Caco-2 (cell line): Measurements from ENCODE around the gene TMSB10. TPM values are rescaled to one million over a fixed set of nuclear protein-coding genes. Genes with fewer than 3 reads are reported as not detected.

ENCODE experiments used
- BruUV-seq: library from RNA; stranded (reverse); fragments of 400-500 nt; replicated peaks from 2 replicates; lab custom pipeline; 2021; lab: Mats Ljungman, UMichigan
- CTCF ChIA-PET: fragments of 300-600 bp; sonication (Branson Sonifier 250); formaldehyde crosslinking; loops from one replicate; lab custom pipeline; 2022; ENCODE audit warnings: antibody characterized with exemption; lab: Charles Lee
- POLR2A ChIA-PET: fragments of 300-600 bp; sonication (Branson Sonifier 250); formaldehyde crosslinking; loops from one replicate; lab custom pipeline; 2022; ENCODE audit warnings: antibody characterized with exemption; lab: Charles Lee
- DNase-seq, 2 experiments: peaks; one replicate each; pipeline versions ENCODE4 v3.0.0 to v3.0.0-alpha.2; 2020 to 2022
- H3K27me3 ChIP-seq: replicated peaks from 2 replicates; pipeline ENCODE4 v1.6.0; 2011; ENCODE audit warnings: low read length; ENCODE audit not compliant: control insufficient read depth, insufficient read depth
- H3K36me3 ChIP-seq: 2 replicates; pipeline ENCODE4 v1.5.1; 2011; ENCODE audit warnings: low read length; ENCODE audit not compliant: control insufficient read depth, insufficient read depth
- H3K4me1 ChIP-seq: fragments of 250-450 bp; sonication (Bioruptor Pico); 2 replicates; pipeline ENCODE4 v1.5.1; 2020; ENCODE audit warnings: mild to moderate bottlenecking
- H3K4me3 ChIP-seq: 2 replicates; pipeline ENCODE4 v1.5.1; 2011; ENCODE audit warnings: low read depth, mild to moderate bottlenecking, control low read depth, low read length
- H3K9me3 ChIP-seq: fragments of 250-450 bp; sonication (Bioruptor Pico); 2 replicates; pipeline ENCODE4 v1.5.1; 2020; ENCODE audit warnings: mild to moderate bottlenecking, moderate library complexity
- H3K27ac Mint-ChIP-seq: one replicate; pipeline ENCODE4 v1.8.0; 2022; ENCODE audit warnings: mixed read lengths; ENCODE audit not compliant: unreplicated experiment
- H3K27me3 Mint-ChIP-seq: one replicate; pipeline ENCODE4 v1.8.0; 2022; ENCODE audit warnings: mixed read lengths; ENCODE audit not compliant: insufficient read depth, unreplicated experiment
- H3K36me3 Mint-ChIP-seq: one replicate; pipeline ENCODE4 v1.8.0; 2022; ENCODE audit warnings: mild to moderate bottlenecking, mixed read lengths; ENCODE audit not compliant: insufficient read depth, unreplicated experiment
- H3K4me1 Mint-ChIP-seq: one replicate; pipeline ENCODE4 v1.8.0; 2022; ENCODE audit warnings: low read depth, mixed read lengths; ENCODE audit not compliant: unreplicated experiment
- H3K4me3 Mint-ChIP-seq: one replicate; pipeline ENCODE4 v1.8.0; 2022; ENCODE audit warnings: mild to moderate bottlenecking, moderate library complexity, mixed read lengths; ENCODE audit not compliant: unreplicated experiment
- H3K9me3 Mint-ChIP-seq: one replicate; pipeline ENCODE4 v1.8.0; 2022; ENCODE audit warnings: mixed read lengths; ENCODE audit not compliant: unreplicated experiment
- intact Hi-C: fragments of 100-400 bp; cut with micrococcal nuclease; formaldehyde crosslinking; loops from one replicate; pipeline ENCODE4 v1.10.0; 2022; ENCODE audit not compliant: unreplicated experiment
- total RNA-seq: library from RNA; stranded (reverse); gene quantifications from 2 replicates; pipeline ENCODE4 v1.2.3, GENCODE V29; 2022
- TF ChIP-seq, protein P1 (sequence below), 2 experiments: fragments of 200-600 bp in 1 of 2; IDR thresholded peaks; 1 replicate in 1 of 2; 2 replicates in 1 of 2; pipeline versions ENCODE4 v1.5.1 to v1.8.0; 2011 to 2022; ENCODE audit warnings: antibody characterized with exemption in 1 of 2, control low read depth in 1 of 2, inconsistent platforms in 1 of 2, low read depth in 1 of 2, low read length in 1 of 2, mild to moderate bottlenecking in 1 of 2, moderate library complexity in 1 of 2; ENCODE audit not compliant: insufficient read depth in 1 of 2, severe bottlenecking in 1 of 2, unreplicated experiment in 1 of 2

The TMSB10 gene
- total RNA-seq, 1 experiment from 2014 or later = 1,258 TPM

DNA sequence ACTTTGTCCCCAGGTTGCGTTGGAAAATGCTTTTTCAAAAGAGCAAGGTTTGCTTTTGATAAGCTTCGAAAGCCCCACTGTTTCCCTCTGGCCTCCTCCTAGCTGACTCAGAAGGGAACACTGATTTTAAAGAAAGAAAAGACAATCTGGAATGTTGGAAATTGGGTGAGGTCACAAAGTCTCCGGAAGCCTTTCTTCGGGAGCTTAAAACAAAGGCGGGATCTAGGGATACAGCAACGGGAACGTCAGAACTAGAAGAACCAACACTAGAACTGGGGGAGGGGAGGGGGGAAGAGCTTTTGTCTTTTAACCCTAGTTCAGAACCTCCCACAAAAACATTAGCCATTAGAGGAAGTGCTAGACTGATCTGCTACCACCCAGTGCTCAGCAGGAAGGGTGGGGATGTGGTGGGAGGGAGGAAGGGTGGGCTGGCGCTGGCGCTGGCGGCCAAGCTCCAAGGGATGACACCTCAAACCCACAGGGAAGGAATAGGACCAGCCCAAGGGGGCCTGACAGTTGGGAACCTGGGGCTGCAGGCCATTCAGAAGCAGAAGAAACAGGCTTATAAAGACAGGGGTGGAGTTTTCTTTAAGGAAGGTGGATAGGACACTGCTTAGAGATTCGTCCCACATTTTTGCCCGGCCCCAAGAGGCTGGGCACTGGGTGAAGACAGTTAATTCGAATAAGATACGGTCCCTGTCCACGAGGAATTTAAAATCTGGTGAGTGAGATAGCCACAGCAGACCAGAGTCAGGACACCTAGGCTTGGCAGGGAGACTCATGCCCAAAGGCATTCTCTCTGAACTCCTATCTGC is 1.7 kb downstream of the TMSB10 start:
- Mint-ChIP-seq H3K27me3 (no peaks in the 10 kb centered on the region), H3K4me1 (peaks cover 21% of the 10 kb centered on the region), H3K27ac (peak overlapping the region; percentile 93), H3K36me3 (peaks cover 53% of the 10 kb centered on the region), H3K9me3 (peaks cover 22% of the 10 kb centered on the region), H3K4me3 (peak overlapping the region; percentile 88)
- TF ChIP-seq, protein P1, sequence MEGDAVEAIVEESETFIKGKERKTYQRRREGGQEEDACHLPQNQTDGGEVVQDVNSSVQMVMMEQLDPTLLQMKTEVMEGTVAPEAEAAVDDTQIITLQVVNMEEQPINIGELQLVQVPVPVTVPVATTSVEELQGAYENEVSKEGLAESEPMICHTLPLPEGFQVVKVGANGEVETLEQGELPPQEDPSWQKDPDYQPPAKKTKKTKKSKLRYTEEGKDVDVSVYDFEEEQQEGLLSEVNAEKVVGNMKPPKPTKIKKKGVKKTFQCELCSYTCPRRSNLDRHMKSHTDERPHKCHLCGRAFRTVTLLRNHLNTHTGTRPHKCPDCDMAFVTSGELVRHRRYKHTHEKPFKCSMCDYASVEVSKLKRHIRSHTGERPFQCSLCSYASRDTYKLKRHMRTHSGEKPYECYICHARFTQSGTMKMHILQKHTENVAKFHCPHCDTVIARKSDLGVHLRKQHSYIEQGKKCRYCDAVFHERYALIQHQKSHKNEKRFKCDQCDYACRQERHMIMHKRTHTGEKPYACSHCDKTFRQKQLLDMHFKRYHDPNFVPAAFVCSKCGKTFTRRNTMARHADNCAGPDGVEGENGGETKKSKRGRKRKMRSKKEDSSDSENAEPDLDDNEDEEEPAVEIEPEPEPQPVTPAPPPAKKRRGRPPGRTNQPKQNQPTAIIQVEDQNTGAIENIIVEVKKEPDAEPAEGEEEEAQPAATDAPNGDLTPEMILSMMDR (IDR thresholded peaks at IDR 0.05; ENCODE audit: insufficient read depth in 1 of 2, low read depth in 1 of 2, low read length in 1 of 2, severe bottlenecking in 1 of 2, unreplicated experiment in 1 of 2) = no peak
- intact Hi-C loops = loop anchor here (1.0 to 2.0 kb wide), 2 partner anchors 13 to 64 kb away; partner anchors contain the start of gene KCMF1
- Histone ChIP-seq H3K4me1 (peaks cover 14% of the 10 kb centered on the region), H3K27me3 (no peaks in the 10 kb centered on the region), H3K36me3 (no peaks in the 10 kb centered on the region), H3K9me3 (no peaks in the 10 kb centered on the region), H3K4me3 (peak overlapping the region; percentile 93)
- peak; percentile 40 to 55 for DNase-seq
- no TSS peak for BruUV-seq
- ChIA-PET CTCF (interaction anchor here (0.7 kb wide), 1 partner anchor 37 kb away, joined by 7 read pairs; no protein-coding TSS in a partner anchor), POLR2A (interaction anchor here (0.5 to 0.7 kb wide), 4 partner anchors 57 to 111 kb away, joined by 3 to 9 read pairs (median 6); no protein-coding TSS in a partner anchor)

DNA sequence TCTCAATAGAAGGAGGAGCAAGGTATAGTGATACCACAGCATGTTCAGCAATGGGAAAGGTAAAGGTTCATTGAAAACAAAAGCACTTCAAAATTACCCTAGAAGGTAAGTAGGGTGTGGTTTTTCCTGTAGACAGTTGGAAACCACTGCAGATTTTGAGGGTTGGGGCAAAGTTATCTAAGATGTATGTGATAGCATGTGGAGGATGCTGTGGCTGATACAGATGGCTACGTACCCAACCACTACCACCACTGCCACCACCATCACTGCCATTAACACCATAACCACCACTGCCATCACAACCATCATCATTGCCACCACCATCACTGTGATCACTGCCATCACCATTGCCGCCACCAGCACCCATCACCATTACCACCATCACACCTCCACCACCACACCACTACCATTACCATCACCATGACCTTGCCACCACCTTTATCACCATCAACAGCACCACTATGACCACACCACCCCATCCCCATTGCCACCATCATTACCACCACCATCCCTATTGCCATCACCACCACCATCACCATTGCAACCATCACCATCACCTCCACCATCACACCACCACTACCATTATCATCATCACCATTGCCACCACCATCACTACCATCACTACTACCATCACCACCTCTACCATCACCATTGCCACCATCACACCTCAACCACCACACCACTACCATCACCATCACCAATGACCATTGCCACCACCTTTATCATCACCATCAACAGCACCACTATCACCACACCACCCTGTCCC is 3.7 kb downstream of the TMSB10 start:
- no peak for DNase-seq
- TF ChIP-seq, protein P1 (IDR thresholded peaks at IDR 0.05; ENCODE audit: insufficient read depth in 1 of 2, low read depth in 1 of 2, low read length in 1 of 2, severe bottlenecking in 1 of 2, unreplicated experiment in 1 of 2) = no peak
- Histone ChIP-seq H3K4me1 (peaks cover 14% of the 10 kb centered on the region), H3K9me3 (no peaks in the 10 kb centered on the region), H3K27me3 (no peaks in the 10 kb centered on the region), H3K36me3 (no peaks in the 10 kb centered on the region), H3K4me3 (no peak overlapping the region)
- CTCF ChIA-PET = no interaction called here
- H3K27me3 Mint-ChIP-seq = no peaks in the 10 kb centered on the region
- peaks cover 21% of the 10 kb centered on the region for H3K4me1 Mint-ChIP-seq
- intact Hi-C loops = no loop called here
- H3K36me3 Mint-ChIP-seq = peaks cover 53% of the 10 kb centered on the region
- H3K9me3 Mint-ChIP-seq = peaks cover 22% of the 10 kb centered on the region
- POLR2A ChIA-PET = interaction anchor here (0.6 kb wide), 1 partner anchor 395 kb away, joined by 3 read pairs; no protein-coding TSS in a partner anchor
- no peak overlapping the region for H3K27ac Mint-ChIP-seq
- no TSS peak for BruUV-seq
- no peak overlapping the region for H3K4me3 Mint-ChIP-seq

DNA sequence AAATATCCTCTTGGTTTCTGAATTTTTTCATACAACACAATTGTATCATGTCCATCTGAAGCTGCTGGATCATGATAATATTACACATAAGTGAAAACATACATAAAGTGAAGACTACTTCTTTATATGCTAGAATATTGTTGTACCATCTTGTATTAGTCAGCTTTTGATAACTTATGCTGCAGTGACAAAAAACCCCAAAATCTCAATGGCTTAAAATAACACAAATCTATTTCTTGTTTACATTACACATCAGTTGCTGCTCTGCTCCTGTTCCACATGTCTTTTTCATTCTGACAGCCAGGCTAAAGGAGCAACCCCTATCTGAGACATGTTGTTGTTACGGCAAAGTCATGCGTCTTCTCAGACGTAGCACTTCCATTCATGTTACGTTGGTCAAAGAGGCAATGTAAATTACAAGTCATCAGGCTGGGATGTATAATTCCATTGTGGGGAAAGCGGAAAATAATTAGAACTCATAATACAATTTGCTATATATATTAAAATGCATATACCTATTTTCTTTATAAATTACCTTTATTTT is 5.8 kb downstream of the TMSB10 start:
- no TSS peak for BruUV-seq
- Histone ChIP-seq H3K27me3 (no peaks in the 10 kb centered on the region), H3K36me3 (no peaks in the 10 kb centered on the region), H3K9me3 (no peaks in the 10 kb centered on the region), H3K4me1 (peaks cover 14% of the 10 kb centered on the region), H3K4me3 (no peak overlapping the region)
- TF ChIP-seq, protein P1 (IDR thresholded peaks at IDR 0.05; ENCODE audit: insufficient read depth in 1 of 2, low read depth in 1 of 2, low read length in 1 of 2, severe bottlenecking in 1 of 2, unreplicated experiment in 1 of 2) = no peak
- DNase-seq = no peak
- Mint-ChIP-seq H3K27me3 (no peaks in the 10 kb centered on the region), H3K27ac (no peak overlapping the region), H3K4me1 (peaks cover 21% of the 10 kb centered on the region), H3K9me3 (peaks cover 22% of the 10 kb centered on the region), H3K4me3 (no peak overlapping the region), H3K36me3 (peaks cover 36% of the 10 kb centered on the region)
- POLR2A ChIA-PET = no interaction called here
- CTCF ChIA-PET = no interaction called here
- intact Hi-C loops = no loop called here
